ENCODE measurements around the gene PFKFB4. TPM values are rescaled to one million over a fixed set of nuclear protein-coding genes. Genes with fewer than 3 reads are reported as not detected.

Gene PFKFB4
- total RNA-seq, 2 donors from 2014 or later = 9.9 to 89.0 TPM

DNA sequence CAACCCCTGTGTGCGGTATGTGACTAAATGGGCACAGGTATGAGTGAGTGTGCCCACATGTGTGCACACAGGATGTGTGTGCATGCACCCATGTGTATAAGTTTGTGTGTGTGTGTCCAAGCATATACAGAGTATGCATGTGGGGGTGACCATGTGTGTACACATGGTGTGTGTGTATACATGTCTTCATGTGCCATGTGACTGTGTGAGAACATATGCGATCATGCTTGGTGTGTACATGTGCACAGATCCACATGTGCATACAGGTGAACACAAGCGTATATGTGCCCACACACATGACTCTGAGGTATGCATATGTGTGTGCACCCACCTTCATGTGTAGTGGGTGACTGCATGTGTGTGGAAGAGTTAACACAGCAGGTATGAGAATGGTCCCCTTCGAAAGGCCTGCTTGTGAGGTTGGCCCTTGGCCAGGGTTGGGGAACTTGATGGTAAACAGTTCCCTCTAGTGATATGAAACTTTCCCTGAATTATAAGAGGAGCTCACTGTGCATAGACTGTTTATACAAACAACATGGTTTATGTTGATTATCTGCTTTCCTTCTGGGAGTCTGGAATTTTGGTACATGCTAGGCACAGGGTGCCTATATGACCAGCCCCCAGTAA, 10.3 kb downstream of the PFKFB4 start:
- DNase-seq (ENCODE audit: low spot score) = no peak
- Histone ChIP-seq H3K27me3 (replicated peaks; ENCODE audit: insufficient read depth) (no peaks in the 10 kb centered on the region), H3K36me3 (no peaks in the 10 kb centered on the region), H3K27ac (no peak overlapping the region), H3K4me1 (replicated peaks) (no peaks in the 10 kb centered on the region), H3K4me3 (no peak overlapping the region), H3K9me3 (no peaks in the 10 kb centered on the region)
- WGBS = 74% methylated on average over 4 of the region's 4 CpGs
- intact Hi-C loops (cut with DNase I) = no loop called here
- TF ChIP-seq, protein P1, sequence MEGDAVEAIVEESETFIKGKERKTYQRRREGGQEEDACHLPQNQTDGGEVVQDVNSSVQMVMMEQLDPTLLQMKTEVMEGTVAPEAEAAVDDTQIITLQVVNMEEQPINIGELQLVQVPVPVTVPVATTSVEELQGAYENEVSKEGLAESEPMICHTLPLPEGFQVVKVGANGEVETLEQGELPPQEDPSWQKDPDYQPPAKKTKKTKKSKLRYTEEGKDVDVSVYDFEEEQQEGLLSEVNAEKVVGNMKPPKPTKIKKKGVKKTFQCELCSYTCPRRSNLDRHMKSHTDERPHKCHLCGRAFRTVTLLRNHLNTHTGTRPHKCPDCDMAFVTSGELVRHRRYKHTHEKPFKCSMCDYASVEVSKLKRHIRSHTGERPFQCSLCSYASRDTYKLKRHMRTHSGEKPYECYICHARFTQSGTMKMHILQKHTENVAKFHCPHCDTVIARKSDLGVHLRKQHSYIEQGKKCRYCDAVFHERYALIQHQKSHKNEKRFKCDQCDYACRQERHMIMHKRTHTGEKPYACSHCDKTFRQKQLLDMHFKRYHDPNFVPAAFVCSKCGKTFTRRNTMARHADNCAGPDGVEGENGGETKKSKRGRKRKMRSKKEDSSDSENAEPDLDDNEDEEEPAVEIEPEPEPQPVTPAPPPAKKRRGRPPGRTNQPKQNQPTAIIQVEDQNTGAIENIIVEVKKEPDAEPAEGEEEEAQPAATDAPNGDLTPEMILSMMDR (IDR thresholded peaks at IDR 0.05) = no peak
- TF ChIP-seq POLR2A (IDR thresholded peaks at IDR 0.05) = no peak
- TF ChIP-seq POLR2AphosphoS5 (IDR thresholded peaks at IDR 0.05) = no peak

DNA sequence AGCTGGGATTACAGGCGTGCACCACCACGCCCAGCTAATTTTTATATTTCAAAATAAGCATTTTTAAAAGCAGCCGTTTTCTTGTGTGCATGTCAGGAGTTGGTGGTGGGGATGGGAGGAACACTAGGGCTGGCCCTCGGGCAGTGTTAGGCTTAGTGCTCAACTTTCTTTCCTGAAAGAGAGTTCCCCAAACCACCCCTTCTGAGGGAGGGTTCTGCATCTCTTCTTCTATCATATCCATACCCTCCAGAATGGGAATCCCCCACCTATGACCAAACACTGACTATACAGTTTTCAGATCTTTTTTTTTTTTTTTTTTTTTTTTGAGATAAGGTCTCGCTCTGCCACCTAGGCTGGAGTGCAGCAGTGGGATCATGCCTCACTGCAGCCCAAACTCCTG, 12.5 kb downstream of the PFKFB4 start:
- intact Hi-C loops (cut with DNase I) = no loop called here
- Histone ChIP-seq H3K27ac (no peak overlapping the region), H3K27me3 (replicated peaks; ENCODE audit: insufficient read depth) (no peaks in the 10 kb centered on the region), H3K4me1 (replicated peaks) (no peaks in the 10 kb centered on the region), H3K36me3 (no peaks in the 10 kb centered on the region), H3K4me3 (no peak overlapping the region), H3K9me3 (no peaks in the 10 kb centered on the region)
- DNase-seq (ENCODE audit: low spot score) = no peak
- 83% methylated on average over 5 of the region's 5 CpGs for WGBS
- TF ChIP-seq POLR2A (IDR thresholded peaks at IDR 0.05) = no peak
- TF ChIP-seq, protein P1 (IDR thresholded peaks at IDR 0.05) = no peak
- no peak for TF ChIP-seq POLR2AphosphoS5 (IDR thresholded peaks at IDR 0.05)

DNA sequence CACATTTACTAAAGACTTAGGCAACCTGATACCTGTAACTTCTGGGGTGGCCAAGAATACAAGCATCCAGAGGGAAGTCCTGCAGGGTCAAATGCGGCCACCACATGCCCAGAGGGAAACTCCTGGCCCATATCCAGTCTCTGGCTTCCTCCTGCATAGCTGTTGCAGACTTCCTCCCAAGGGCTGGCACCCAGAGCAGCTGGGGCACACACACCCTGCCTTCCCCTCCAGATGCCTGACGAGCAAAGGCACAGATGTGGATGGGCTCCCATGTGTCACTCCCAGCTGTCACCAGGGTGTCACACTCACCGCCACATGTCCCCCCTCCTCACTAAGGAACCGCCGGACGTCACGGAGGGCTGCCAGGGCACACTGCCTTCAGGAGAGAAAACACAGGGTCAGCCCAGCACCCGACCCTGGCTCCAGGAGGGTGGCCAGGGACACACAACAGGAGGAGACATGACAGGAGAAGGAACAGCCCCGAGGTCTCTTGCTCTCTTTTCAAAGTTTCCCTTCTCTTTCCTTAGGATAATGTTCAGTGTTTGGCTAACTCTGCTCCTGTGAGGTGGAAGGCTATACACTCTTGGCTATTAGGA, 13.2 kb downstream of the PFKFB4 start:
- no peaks in the 10 kb centered on the region for H3K27me3 ChIP-seq (replicated peaks; ENCODE audit: insufficient read depth)
- no peaks in the 10 kb centered on the region for H3K4me1 ChIP-seq (replicated peaks)
- DNase-seq (ENCODE audit: low spot score) = no peak
- H3K4me3 ChIP-seq = no peak overlapping the region
- 74% methylated on average over 9 of the region's 9 CpGs for WGBS
- intact Hi-C loops (cut with DNase I) = no loop called here
- TF ChIP-seq POLR2A (IDR thresholded peaks at IDR 0.05) = no peak
- no peak for TF ChIP-seq POLR2AphosphoS5 (IDR thresholded peaks at IDR 0.05)
- TF ChIP-seq, protein P1 (IDR thresholded peaks at IDR 0.05) = no peak
- no peaks in the 10 kb centered on the region for H3K9me3 ChIP-seq
- no peak overlapping the region for H3K27ac ChIP-seq
- H3K36me3 ChIP-seq = no peaks in the 10 kb centered on the region

DNA sequence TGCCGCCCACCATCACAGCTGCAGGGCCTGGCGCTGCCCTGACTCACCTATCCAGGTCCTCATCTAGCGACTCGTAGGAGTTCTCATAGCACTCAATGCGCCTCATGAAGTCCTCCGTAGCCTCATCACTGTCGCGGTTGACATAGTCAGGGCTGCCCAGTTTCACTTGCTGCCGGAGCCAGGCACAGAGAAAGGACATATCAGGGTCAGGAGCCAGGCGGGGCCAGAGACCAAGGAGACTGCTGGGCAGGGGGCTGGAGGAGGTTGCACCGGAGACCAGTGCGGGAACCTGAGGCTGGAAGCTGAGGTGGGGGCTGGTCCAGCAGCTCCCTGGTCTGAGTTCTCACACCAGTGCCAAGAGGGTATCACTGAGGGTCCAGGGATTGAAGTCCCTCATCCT, 18.2 kb downstream of the PFKFB4 start:
- Histone ChIP-seq H3K9me3 (no peaks in the 10 kb centered on the region), H3K4me1 (replicated peaks) (no peaks in the 10 kb centered on the region), H3K27me3 (replicated peaks; ENCODE audit: insufficient read depth) (no peaks in the 10 kb centered on the region), H3K27ac (no peak overlapping the region), H3K4me3 (no peak overlapping the region), H3K36me3 (no peaks in the 10 kb centered on the region)
- TF ChIP-seq POLR2AphosphoS5 (IDR thresholded peaks at IDR 0.05) = no peak
- TF ChIP-seq, protein P1 (IDR thresholded peaks at IDR 0.05) = no peak
- TF ChIP-seq POLR2A (IDR thresholded peaks at IDR 0.05) = no peak
- WGBS = 91% methylated on average over 12 of the region's 12 CpGs
- no peak for DNase-seq (ENCODE audit: low spot score)
- intact Hi-C loops (cut with DNase I) = no loop called here

DNA sequence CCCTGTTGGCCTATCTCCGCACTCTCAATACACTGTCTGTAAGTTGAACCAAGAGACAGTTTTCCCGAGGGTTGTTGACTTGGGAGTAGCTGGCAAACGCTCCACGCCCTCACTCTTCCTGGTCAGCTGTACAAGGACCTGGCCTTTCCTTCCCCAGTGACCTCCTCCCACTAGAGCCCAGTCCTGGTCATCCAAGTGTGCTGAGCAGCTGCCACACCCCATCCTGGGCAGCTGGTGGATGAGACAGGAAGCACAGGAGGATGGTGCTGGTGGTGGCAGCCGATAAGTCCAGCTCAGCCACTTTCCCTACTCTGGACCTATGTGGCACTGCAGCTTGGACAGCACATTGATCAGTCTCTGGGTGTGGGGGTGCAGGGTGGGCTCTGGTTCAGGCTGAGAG, 19.8 kb downstream of the PFKFB4 start:
- H3K4me1 ChIP-seq (replicated peaks) = no peaks in the 10 kb centered on the region
- no peaks in the 10 kb centered on the region for H3K9me3 ChIP-seq
- no peak overlapping the region for H3K27ac ChIP-seq
- H3K4me3 ChIP-seq = no peak overlapping the region
- no peak for TF ChIP-seq POLR2A (IDR thresholded peaks at IDR 0.05)
- no peak for TF ChIP-seq POLR2AphosphoS5 (IDR thresholded peaks at IDR 0.05)
- TF ChIP-seq, protein P1 (IDR thresholded peaks at IDR 0.05) = no peak
- intact Hi-C loops (cut with DNase I) = no loop called here
- WGBS = 82% methylated on average over 5 of the region's 5 CpGs
- H3K27me3 ChIP-seq (replicated peaks; ENCODE audit: insufficient read depth) = no peaks in the 10 kb centered on the region
- no peak for DNase-seq (ENCODE audit: low spot score)
- no peaks in the 10 kb centered on the region for H3K36me3 ChIP-seq
